Heart right ventricle (tissue), 16 donors: ENCODE measurements around the gene ANKDD1A. TPM values are rescaled to one million over a fixed set of nuclear protein-coding genes. Genes with fewer than 3 reads are reported as not detected.
A peak's percentile ranks its signal among the peaks of the same experiment; 100 is the strongest.

ENCODE experiments used
- ATAC-seq, 8 donors: fragments of 200-7000 bp; cut with Tn5 transposase; one replicate each; pipeline ENCODE4 v1.9.1; 2020; ENCODE audit warnings: mild to moderate bottlenecking in 8 of 8, moderate library complexity in 8 of 8, moderate number of reproducible peaks in 1 of 8
- DNase-seq, 2 donors: peaks; one replicate each; pipeline ENCODE4 v3.0.0-alpha.2; 2020
- H3K27ac ChIP-seq, 10 donors: fragments of 200-600 bp; sonication (generic) in 2 of 10; one replicate each; pipeline versions ENCODE4 v1.5.0 to v1.8.0; 2020 to 2022; ENCODE audit warnings: mild to moderate bottlenecking in 3 of 10
- H3K27me3 ChIP-seq, 7 donors: fragments of 200-600 bp; one replicate each; pipeline ENCODE4 v1.8.0; 2021 to 2022; ENCODE audit warnings: mild to moderate bottlenecking in 2 of 7
- H3K36me3 ChIP-seq, 9 donors: fragments of 200-600 bp; sonication (generic) in 1 of 9; one replicate each; pipeline versions ENCODE4 v1.5.0 to v1.8.0; 2020 to 2022; ENCODE audit warnings: mild to moderate bottlenecking in 2 of 9
- H3K4me1 ChIP-seq, 9 donors: fragments of 200-600 bp; sonication (generic) in 1 of 9; one replicate each; pipeline versions ENCODE4 v1.5.0 to v1.8.0; 2020 to 2022; ENCODE audit warnings: mild to moderate bottlenecking in 4 of 9
- H3K4me3 ChIP-seq, 10 donors: fragments of 200-600 bp; sonication (generic) in 2 of 10; one replicate each; pipeline versions ENCODE4 v1.5.0 to v1.8.0; 2020 to 2022; ENCODE audit warnings: mild to moderate bottlenecking in 7 of 10, moderate library complexity in 2 of 10
- H3K9me3 ChIP-seq, 11 donors: fragments of 200-600 bp in 10 of 11; sonication (generic) in 2 of 11; one replicate each; pipeline versions ENCODE4 v1.5.0 to v1.8.0; 2013 to 2022; ENCODE audit warnings: mild to moderate bottlenecking in 2 of 11, control low read depth in 1 of 11, moderate library complexity in 1 of 11
- WGBS, 2 donors: extraction: QIAGEN DNeasy Blood & Tissue Kit; methylation state at CpG; one replicate each; pipeline ENCODE4 v1.1.7; 2013; ENCODE audit warnings: inconsistent platforms in 1 of 2; 5-methylcytosine and 5-hydroxymethylcytosine counted together
- intact Hi-C, 10 donors: fragments of 100-400 bp; cut with DNase I; formaldehyde crosslinking; loops; one replicate each; pipeline versions ENCODE4 v1.11.1 to v1.14.2; 2022
- polyA plus RNA-seq, 2 donors: library from polyadenylated mRNA; stranded (reverse); fragments of 200-250 nt; gene quantifications; one replicate each; pipeline ENCODE4 v1.2.3, GENCODE V29; 2013
- total RNA-seq, 10 donors: library from RNA; stranded (reverse); fragmentation: NEBNext Ultra II Directional in 3 of 10; extraction: Animal tissue kit (Norgen Biotek cat#: 25700) in 3 of 10; gene quantifications; one replicate each; pipeline versions ENCODE4 v1.2.1 to v1.2.4, GENCODE V29; 2021 to 2023
- TF ChIP-seq, protein P1 (sequence below), 9 donors: fragments of 200-600 bp; sonication (generic) in 2 of 9; IDR thresholded peaks; one replicate each; pipeline versions ENCODE4 v1.5.0 to v1.8.0; 2021 to 2022; ENCODE audit warnings: antibody characterized with exemption in 9 of 9, mild to moderate bottlenecking in 5 of 9, moderate library complexity in 1 of 9
- donor health status: Arrhythmogenic right ventricular cardiomyopathy.
- donor health status: ischemic (EF 13 %, LVEDD 7.1; RV severe dilation, severe dysfunction).
- donor health status: healthy with polysubstance abuse.
- donor health status: DM: no; HTN: yes; CAD: no.
- donor health status: DM: no; HTN: no; CAD: no.
- donor health status: ischemic (EF 25% LVEDD 6.9; RV normal size, moderate dysfunction).
- donor health status: ischemic (EF 25% LVEDD 5.7; RV mildly dilated, moderate dysfunction).
- donor health status: healthy.
- donor health status: DM: yes; HTN: yes; CAD: no.
- donor health status: Ischemic cardiomyopathy.
- donor health status: ischemic (EF 35%, LVEDD 5.7; RV mildly dilated, moderate dysfunction).
- donor health status: nonischemic (EF 11% LVEDD 7.7; RV severe dilation, severe dysfunction).
- donor health status: DM: yes; HTN: yes; CAD: no.
- donor health status: PGD.
- donor health status: ischemic (EF 29% LVEDD 5.4; RV normal size, mild dysfunction).
- donor health status: nonischemic (EF 23%, LVEDD 6.1; RV moderate dilation, normal function).

ANKDD1A gene
- total and polyA plus RNA-seq, 12 donors: 0.70 to 1.9 (median 1.3) TPM

- TF ChIP-seq, protein P1, sequence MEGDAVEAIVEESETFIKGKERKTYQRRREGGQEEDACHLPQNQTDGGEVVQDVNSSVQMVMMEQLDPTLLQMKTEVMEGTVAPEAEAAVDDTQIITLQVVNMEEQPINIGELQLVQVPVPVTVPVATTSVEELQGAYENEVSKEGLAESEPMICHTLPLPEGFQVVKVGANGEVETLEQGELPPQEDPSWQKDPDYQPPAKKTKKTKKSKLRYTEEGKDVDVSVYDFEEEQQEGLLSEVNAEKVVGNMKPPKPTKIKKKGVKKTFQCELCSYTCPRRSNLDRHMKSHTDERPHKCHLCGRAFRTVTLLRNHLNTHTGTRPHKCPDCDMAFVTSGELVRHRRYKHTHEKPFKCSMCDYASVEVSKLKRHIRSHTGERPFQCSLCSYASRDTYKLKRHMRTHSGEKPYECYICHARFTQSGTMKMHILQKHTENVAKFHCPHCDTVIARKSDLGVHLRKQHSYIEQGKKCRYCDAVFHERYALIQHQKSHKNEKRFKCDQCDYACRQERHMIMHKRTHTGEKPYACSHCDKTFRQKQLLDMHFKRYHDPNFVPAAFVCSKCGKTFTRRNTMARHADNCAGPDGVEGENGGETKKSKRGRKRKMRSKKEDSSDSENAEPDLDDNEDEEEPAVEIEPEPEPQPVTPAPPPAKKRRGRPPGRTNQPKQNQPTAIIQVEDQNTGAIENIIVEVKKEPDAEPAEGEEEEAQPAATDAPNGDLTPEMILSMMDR (IDR thresholded peaks at IDR 0.05): no peak
- H3K36me3 ChIP-seq: no peaks in the 10 kb centered on the region
- H3K27me3 ChIP-seq: no peaks in the 10 kb centered on the region
- no peak overlapping the region for H3K4me3 ChIP-seq
- intact Hi-C loops: no loop called here
- DNase-seq (no peak), ATAC-seq (peak in 1 of 8 donors; percentile 18)
- H3K27ac ChIP-seq: no peak overlapping the region
- H3K9me3 ChIP-seq: peaks cover 0 to under 1% (median 0%) of the 10 kb centered on the region in 11 donors
- peaks cover 0 to 10% (median 0%) of the 10 kb centered on the region in 9 donors for H3K4me1 ChIP-seq
- 79 to 83% methylated on average over 10 of the region's 10 CpGs for WGBS, 2 donors
Observed at GRCh38 chr15:64928626-64929220, 17.0 kb downstream of the ANKDD1A start.

DNA sequence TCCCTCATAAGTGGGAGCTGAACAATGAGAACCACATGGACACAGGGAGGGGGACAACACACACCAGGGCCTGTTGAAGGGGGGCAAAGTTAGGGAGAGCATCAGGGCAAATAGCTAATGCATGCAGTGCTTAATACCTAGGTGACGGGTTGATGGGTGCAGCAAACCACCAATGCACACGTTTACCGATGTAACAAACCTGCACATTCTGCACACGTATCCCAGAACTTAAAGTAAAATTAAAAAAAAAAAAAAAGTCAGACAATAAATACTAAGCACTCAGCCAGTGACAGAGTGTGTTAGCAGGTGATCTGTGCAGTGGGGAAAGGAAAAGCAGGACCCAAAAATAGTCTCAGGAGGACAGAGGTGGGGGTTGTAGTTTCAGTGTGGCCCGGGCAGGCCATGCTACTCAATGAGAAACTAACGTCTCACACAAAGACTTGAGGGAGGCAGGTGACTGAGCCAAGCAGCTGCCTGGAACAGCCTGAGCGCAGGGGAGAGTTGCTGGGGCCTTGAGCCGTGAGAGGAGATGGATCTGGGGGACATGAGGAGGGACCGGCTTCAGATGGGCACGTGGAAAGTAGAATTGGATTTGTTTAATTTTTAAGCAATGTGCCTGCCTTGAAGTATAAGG lies 18.4 kb downstream of the ANKDD1A start:
- ATAC-seq (no peak), DNase-seq (no peak)
- Histone ChIP-seq H3K9me3 (peaks cover 0 to 3% (median 0%) of the 10 kb centered on the region in 11 donors), H3K27ac (no peak overlapping the region), H3K4me3 (no peak overlapping the region), H3K27me3 (no peaks in the 10 kb centered on the region), H3K4me1 (peaks cover 0 to 10% (median 0%) of the 10 kb centered on the region in 9 donors), H3K36me3 (peaks cover 0 to 6% (median 0%) of the 10 kb centered on the region in 9 donors)
- intact Hi-C loops: no loop called here
- TF ChIP-seq, protein P1 (IDR thresholded peaks at IDR 0.05): no peak
- 88 to 89% methylated on average over 10 of the region's 10 CpGs for WGBS, 2 donors

DNA sequence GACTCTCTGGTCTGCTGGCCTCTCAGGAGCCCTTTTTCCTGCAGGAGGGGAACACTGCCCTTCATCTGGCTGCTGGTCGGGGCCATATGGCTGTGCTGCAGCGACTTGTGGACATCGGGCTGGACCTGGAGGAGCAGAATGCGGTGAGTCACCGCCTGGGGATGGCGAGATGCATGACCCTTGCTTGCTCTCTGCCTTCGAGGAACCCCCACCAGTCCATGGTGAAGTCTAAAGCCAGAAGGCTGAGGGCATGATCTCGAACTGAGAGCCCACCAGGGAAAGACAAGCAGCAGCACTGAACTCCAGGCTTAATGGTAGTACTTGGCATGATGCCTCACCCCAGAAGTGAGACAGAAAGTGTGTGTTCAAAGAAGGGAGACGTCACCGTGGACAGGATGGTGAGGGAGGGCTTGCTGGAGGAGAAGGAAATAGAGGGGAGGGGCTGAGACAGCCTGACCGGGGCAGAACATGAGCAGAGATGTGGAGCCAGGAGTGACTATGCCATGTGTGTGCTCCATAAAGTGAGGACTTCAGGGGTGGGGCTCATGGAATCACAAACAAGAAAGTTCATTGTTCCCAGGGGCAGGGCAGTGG lies 19.2 kb downstream of the ANKDD1A start:
- Histone ChIP-seq H3K4me3 (no peak overlapping the region), H3K9me3 (peaks cover 0 to 3% (median 0%) of the 10 kb centered on the region in 11 donors), H3K27me3 (no peaks in the 10 kb centered on the region), H3K4me1 (peaks cover 0 to 10% (median 0%) of the 10 kb centered on the region in 9 donors), H3K27ac (no peak overlapping the region), H3K36me3 (peaks cover 0 to 6% (median 0%) of the 10 kb centered on the region in 9 donors)
- 66 to 71% methylated on average over 11 of the region's 11 CpGs for WGBS, 2 donors
- intact Hi-C loops: no loop called here
- DNase-seq: no peak
- no peak for ATAC-seq
- TF ChIP-seq, protein P1 (IDR thresholded peaks at IDR 0.05): no peak

- intact Hi-C loops: no loop called here
- Histone ChIP-seq H3K27ac (no peak overlapping the region), H3K4me3 (no peak overlapping the region), H3K9me3 (peaks cover 0 to 3% (median 0%) of the 10 kb centered on the region in 11 donors), H3K4me1 (peaks cover 0 to 10% (median 0%) of the 10 kb centered on the region in 9 donors), H3K27me3 (no peaks in the 10 kb centered on the region), H3K36me3 (peaks cover 0 to 6% (median 0%) of the 10 kb centered on the region in 9 donors)
- TF ChIP-seq, protein P1 (IDR thresholded peaks at IDR 0.05): no peak
- DNase-seq (no peak), ATAC-seq (peak in 1 of 8 donors; percentile 6)
- 90 to 92% methylated on average over 8 of the region's 8 CpGs for WGBS, 2 donors
Observed at GRCh38 chr15:64931381-64931780, 19.7 kb downstream of the ANKDD1A start.
